Transverse colon (tissue), 4 donors: ENCODE data around the gene ZNF618.

Experiments used
- EP300 ChIP-seq: sonication (generic); formaldehyde crosslinking; IDR thresholded peaks from one replicate; pipeline ENCODE4 v1.6.1; 2017; ENCODE audit warnings: antibody characterized with exemption, low read depth
- POLR2A ChIP-seq: fragments of 450-650 bp; IDR thresholded peaks from one replicate; pipeline ENCODE4 v1.6.1; 2016; ENCODE audit warnings: antibody characterized with exemption, mild to moderate bottlenecking, moderate library complexity
- POLR2AphosphoS5 ChIP-seq, 3 donors: sonication (generic); formaldehyde crosslinking; IDR thresholded peaks; one replicate each; pipeline ENCODE4 v1.6.1; 2016; ENCODE audit warnings: antibody characterized with exemption in 3 of 3
- TF ChIP-seq, protein P1 (sequence below), 5 experiments: fragments of 200-600 bp in 3 of 5; fragments of 450-650 bp in 2 of 5; sonication (generic) in 3 of 5; IDR thresholded peaks; 1 replicate in 2 of 5; 2 replicates in 3 of 5; pipeline ENCODE4 v1.5.1; 2016 to 2017; ENCODE audit warnings: antibody characterized with exemption in 5 of 5, inconsistent platforms in 3 of 5, mild to moderate bottlenecking in 2 of 5, moderate library complexity in 1 of 5

GRCh38 chr9:114003758-114004157 lies 127.6 kb downstream of the ZNF618 start:
- TF ChIP-seq, protein P1, sequence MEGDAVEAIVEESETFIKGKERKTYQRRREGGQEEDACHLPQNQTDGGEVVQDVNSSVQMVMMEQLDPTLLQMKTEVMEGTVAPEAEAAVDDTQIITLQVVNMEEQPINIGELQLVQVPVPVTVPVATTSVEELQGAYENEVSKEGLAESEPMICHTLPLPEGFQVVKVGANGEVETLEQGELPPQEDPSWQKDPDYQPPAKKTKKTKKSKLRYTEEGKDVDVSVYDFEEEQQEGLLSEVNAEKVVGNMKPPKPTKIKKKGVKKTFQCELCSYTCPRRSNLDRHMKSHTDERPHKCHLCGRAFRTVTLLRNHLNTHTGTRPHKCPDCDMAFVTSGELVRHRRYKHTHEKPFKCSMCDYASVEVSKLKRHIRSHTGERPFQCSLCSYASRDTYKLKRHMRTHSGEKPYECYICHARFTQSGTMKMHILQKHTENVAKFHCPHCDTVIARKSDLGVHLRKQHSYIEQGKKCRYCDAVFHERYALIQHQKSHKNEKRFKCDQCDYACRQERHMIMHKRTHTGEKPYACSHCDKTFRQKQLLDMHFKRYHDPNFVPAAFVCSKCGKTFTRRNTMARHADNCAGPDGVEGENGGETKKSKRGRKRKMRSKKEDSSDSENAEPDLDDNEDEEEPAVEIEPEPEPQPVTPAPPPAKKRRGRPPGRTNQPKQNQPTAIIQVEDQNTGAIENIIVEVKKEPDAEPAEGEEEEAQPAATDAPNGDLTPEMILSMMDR (IDR thresholded peaks at IDR 0.05), result no peak
- TF ChIP-seq POLR2A (no peak), POLR2AphosphoS5 (IDR thresholded peaks at IDR 0.05) (no peak), EP300 (no peak)
